Measurements from ENCODE around the gene A1BG.

- TF ChIP-seq SIN3A (IDR thresholded peaks at IDR 0.05; ENCODE audit: borderline replicate concordance, insufficient read depth, low read length) (no peak), TAF1 (IDR thresholded peaks at IDR 0.05; ENCODE audit: borderline replicate concordance, insufficient read depth, low read length) (no peak), FOXP2 (optimal IDR thresholded peaks at IDR 0.05; ENCODE audit: borderline replicate concordance, extremely low read depth, extremely low read length, insufficient read depth) (no peak)
Measured at GRCh38 chr19:58334691-58335249, 18.5 kb downstream of the A1BG start.
